DMS 273 treated with DMSO at 0.1 percent for 48 hours (cell line): Measurements from ENCODE around the gene AGBL2.
"Not testable (repeated sequence)": the region's sequence is repeated elsewhere in the genome, so short reads cannot be mapped to it uniquely, and the experiment has no call there.

Experiments used
- DNase-seq: peaks from one replicate; lab custom pipeline; 2025; lab: John Stamatoyannopoulos, UW

AGBL2 gene

DNA sequence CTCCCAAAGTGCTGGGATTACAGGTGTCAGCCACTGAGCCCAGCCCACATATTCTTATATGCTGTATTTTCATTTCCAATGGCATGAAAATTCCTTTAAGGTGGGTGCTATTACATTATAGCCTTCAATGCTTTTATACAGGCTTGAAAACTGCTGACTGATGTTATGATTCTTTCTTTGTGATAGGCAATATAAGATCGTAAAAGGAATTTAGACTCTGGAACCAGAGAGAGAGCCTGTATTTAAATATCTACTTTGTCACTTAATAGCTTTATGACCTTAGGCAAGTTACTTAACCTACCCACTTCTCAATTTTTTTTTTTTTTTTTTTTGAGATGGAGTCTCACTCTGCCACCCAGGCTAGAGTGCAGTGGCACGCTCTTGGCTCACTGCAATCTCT, 26.2 kb downstream of the AGBL2 start:
- no peak for DNase-seq

DNA sequence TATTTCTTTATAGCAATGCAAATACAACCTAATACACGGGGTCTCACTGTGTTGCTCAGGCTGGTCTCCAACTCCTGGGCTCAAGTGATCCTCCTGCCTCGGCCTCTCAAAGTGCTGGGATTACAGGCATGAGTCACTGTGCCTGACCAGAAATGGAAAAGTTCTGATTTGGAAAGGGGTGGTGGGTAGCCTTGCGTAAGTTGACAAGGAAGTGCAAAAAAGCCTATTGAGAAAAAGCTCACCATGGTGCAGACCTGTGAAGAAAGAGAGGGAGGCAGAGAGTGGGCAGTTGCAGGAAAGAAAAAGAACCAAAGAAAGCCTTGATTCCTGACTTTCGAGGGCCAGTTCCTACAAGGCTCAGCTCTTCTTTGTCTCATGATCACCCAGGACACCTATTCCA, 27.1 kb downstream of the AGBL2 start:
- no peak for DNase-seq

DNA sequence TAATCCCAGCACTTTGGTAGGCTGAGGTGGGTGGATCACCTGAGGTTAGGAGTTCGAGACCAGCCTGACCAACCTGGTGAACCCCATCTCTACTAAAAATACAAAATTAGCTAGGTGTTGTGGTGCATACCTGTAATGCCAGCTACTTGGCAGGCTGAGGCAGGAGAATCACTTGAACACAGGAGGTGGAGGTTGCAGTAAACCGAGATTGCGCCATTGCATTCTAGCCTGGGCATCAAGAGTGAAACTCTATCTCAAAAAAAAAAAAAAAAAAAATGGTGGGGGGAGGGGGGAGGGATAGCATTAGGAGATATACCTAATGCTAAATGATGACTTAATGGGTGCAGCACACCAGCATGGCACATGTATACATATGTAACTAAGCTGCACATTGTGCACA, 28.5 kb downstream of the AGBL2 start:
- not testable (repeated sequence) for DNase-seq

DNA sequence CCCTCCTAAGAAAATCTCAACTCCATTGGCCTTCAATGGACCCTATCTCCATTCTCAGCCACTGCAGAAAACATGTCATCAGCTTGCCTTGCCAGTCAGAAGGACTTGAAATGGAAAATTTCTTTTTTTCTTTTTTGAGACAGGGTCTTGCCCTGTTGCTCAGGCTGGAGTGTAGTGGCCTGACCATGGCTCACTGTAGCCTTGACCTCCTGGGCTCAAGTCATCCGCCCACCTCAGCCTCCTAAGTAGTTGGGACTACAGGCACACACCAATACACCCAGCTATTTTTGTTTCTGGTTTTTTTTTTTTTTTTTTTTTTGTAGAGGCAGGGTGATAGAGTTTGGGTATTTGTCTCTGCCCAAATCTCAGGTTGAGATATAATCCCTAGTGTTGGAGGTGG, 29.0 kb downstream of the AGBL2 start:
- DNase-seq = no peak

DNA sequence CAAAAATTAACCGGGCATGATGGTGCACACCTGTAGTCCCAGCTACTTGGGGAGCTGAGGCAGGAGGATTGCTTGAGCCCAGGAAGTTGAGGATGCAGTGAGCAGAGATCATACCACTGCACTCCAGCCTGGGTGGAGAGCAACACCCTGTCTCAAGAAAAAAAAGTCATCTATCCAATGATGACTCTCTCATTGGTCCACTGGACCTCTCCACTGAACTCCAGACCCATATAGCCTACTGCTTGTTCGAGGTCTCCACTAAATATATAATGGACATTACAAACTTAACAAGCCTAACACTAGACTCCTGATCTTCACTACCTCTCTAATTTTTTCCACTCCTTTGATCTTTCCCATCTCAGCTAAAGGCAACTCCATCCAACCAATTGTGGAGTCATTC, 39.3 kb downstream of the AGBL2 start:
- DNase-seq = no peak

DNA sequence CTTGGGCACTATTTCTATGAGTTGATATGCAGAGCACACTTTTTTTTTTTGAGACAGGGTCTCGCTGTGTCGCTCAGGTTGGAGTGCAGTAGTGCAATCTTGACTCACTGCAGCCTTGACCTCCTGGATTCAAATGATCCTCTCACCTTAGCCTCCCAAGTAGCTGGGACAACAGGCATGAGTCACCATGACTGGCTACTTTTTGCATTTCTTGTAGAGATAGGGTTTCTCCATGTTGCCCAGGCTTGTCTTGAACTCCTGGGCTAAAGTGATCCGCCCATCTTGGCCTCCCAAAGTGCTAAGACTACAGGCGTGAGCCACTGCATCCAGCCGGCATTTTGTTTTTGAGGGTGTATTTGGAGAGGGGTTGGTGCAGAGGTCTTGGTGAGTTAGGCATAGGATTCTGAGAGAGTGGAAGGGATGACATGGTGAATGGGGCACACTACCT, 42.9 kb downstream of the AGBL2 start:
- DNase-seq = no peak

DNA sequence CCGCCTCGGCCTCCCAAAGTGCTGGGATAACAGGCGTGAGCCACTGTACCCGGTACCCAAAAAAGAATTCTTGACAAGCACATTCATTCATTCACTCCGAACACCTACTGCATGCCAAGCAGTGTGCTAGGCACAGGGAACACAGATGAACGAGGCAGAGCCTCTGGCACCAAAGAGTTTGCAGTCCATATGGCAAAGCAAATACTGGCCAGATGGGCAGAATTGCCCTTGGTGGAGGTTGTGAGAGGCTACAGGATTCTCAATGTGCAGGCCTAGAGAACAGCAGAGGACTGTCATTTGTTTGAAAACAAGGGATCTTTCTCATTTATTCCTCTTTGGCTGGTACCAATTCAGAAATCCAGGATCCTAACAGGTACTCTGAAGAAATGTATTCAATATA, 45.3 kb downstream of the AGBL2 start:
- peak; percentile 31 for DNase-seq

DNA sequence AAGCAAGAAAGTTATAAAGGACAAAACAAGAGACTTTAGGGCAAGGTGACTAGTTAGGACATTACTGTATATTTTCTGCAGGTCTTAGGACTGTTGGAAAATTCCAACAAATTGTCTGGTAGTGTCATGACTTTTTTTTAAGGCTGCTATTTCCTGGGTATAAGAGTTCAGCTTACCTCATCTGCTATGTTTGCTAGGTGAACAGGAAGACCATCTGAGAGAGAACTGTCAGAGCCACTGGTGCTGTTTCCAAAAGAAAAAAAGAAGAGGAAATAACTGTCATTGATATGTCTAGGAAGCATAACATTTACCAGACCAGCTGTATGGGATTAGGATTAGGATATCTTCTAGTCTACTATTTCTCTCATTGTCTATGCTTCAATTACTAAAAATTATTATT, 46.5 kb downstream of the AGBL2 start:
- DNase-seq = no peak

DNA sequence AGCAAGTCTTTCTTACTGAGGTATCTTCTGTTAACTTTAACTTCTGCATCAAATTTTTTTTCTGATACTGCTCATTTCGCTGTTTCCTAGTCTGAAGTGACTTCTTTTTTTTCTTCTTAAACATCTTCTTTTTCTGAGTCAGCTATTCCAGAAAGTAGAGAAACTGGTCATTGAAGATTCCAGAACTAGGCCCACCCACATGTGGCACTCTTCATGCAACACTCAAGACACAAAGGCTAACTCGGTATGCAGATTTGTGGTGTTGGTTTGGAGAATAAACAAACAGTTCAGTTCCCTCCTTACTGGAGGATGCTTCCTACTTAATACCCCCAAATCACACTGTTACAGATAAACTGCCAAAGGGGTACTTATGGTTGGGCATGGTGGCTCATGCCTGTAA, 47.6 kb downstream of the AGBL2 start:
- no peak for DNase-seq

DNA sequence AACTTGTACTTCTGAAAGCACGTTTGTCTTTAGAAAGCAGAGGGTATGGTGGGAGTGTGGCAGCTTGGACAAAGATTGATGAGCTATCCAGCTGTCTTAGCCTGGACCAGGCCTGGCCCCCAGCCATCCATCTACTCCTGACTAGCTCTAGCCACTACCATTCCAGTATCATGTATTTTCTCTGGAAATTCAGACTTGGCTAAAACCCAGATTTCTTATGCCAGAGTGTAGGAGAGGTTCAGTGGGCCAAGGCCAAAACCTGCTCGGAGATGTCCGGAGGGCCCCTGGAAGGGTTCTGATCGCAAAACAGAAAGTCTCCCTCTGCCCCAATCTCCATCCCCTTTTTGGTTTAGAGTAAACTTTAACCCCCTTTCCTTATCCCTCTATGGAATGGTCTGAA, 48.0 kb downstream of the AGBL2 start:
- DNase-seq = no peak

DNA sequence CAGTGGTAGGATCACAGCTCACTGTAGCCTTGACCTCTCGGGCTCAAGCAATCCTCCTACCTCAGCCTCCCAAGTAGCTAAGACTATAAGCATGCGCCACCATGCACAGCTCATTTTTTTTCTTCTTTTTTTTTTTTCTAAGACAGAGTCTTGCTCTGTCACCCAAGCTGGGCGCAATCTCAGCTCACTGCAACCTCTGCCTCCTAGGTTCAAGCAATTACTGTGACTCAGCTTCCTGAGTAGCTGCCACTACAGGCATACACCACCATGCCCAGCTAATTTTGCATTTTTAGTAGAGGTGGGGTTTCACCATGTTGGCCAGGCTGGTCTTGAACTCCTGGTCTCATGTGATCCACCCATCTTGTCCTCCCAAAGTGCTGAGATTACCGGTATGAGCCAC, 50.2 kb downstream of the AGBL2 start:
- DNase-seq = not testable (repeated sequence)

DNA sequence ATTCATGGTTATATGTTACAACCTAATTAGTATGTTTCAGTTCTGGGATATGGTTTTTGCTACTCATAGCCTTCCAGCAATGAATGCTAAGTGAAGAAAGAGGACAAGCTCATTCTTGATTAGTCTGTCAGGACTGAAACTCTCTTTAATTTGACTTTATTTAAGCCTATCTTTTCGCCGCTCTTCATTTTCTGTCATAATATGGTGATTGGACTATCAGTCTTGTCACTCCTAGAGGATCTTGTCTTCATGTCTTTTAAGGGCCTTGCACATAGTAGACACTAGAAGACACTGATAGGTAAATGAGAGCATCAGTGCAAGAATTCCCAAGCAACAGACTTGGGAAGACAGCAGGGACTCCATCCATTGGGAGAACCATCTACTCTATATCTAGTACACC, 53.9 kb downstream of the AGBL2 start:
- no peak for DNase-seq

DNA sequence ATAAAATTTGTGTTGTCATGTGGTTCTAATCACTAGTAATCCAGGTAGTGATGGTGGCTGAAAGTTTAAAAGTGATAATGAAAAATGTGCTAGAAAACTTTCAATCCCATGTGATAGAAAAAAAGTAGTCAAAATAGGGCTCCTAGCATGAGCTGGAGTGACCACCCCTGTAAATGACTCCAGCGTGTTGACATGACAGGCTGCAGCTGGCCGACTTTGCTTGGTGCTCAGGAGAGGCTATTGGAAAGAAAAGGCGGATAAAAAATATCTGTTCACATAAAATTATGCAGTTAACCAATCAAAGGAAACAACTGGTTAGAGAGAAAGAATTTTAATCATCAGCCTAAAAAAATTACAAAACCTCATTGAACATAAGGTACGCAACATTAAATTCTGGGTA, 55.9 kb downstream of the AGBL2 start:
- no peak for DNase-seq

DNA sequence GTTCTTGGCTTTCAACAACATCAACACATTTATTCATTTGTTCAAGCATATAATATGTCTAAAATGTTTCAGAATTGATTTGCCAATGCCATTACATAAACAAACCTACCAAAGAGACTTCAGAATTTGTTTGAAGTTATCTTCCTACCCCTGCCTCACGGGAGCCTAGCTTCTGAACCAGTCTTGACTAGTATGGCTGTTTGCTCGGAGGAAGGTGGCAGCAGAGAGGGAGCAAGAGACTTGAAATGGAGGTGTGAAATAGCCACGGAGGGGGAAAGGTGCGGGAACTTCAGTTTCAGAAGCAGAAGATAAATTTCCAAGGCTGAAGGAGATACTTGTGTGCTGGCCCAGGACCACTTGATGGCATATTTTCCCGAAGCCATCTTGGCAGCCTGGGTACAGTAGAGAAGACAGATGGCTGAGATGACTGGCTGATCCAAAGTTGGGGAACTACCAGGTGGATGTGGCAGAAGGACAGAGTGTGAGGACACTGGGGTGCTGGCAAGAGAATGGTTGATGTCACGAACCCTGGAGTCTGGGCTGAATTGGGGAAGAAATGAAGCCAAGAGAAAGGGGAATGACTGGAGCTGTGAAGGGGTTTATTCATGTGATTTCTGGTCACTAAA, 58.8 kb downstream of the AGBL2 start:
- no peak for DNase-seq

DNA sequence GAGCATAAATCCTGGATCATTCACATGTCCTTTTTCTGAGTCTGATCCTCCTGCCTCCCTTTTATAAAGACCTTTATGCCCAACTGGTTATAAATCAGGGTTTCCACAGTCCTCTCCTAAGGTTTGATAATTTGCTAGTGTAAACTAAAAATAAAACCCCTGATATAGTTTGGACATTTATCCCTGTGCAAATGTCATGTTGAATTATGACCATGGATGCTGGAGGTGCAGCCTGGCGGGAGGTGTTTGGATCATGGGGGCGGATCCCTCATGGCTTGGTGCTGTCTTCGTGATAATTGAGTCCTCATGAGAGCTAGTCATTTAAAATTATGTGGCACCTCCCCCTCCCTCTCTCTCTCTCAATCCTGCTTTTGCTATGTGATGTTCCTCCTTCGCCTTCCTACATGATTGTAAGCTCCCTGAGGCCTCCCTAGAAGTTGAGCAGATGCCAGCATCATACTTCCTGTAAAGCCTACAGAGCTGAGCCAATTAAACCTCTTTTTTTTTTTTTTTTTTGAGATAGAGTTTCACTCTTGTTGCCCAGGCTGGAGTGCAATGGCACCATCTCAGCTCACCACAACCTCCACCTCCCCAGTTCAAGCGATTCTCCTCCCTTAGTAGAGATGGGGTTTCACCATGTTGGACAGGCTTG, 63.2 kb downstream of the AGBL2 start:
- DNase-seq = no peak

DNA sequence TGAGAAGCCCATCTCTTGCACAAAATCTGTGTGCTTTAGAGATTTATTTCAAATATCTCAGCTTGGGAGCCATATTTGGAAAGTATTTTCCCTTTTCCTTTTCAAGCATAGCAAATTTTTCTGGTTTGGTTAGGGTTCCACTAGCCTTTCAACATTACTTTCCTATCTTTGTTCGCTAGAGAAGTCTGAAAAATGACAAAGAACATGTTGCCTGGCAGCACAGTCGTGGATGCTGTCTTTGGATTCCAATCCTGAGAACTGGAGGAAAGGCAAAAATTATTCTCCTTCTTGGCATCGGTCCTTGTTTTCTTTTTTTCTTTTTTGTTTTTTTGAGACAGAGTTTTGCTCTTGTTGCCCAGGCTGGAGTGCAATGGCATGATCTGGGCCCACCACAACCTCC, 65.9 kb downstream of the AGBL2 start:
- DNase-seq = no peak

DNA sequence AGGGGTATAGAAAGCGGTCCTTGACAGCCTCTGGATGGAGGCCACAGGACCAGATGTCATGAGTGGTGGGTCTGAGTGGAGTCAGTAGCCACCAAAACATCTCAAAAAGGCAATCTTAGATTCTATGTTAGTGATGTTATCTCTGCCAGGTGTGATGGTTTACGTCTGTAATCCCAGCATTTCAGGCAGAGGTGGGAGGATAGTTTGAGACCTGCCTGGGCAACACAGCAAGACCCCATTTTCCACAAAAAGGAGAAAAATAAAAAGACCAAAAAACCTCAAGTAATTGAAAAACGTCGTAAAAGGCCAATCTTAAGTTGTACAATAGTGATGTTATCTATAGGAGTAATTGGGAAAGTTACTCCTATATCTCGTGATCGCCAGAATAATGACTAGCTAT, 69.2 kb downstream of the AGBL2 start:
- DNase-seq = no peak

DNA sequence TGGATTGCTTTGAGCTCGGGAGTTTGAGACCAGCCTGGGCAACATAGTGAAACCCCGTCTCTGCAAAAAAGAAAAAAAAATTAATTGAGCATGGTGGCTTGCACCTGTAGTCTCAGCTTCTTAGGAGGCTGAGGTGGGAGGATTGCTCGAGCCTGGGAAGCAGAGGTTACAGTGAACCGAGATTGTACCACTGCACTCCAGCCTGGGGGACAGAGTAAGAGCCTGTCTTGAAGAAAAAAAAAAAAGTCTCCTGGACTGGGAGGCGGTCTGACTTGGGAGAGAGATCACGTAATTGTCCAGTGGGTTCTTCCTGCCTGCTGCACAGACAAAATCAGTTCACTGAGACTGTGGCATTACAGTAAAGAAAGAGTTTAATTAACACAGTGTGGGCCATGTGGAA, 69.7 kb downstream of the AGBL2 start:
- DNase-seq = no peak

DNA sequence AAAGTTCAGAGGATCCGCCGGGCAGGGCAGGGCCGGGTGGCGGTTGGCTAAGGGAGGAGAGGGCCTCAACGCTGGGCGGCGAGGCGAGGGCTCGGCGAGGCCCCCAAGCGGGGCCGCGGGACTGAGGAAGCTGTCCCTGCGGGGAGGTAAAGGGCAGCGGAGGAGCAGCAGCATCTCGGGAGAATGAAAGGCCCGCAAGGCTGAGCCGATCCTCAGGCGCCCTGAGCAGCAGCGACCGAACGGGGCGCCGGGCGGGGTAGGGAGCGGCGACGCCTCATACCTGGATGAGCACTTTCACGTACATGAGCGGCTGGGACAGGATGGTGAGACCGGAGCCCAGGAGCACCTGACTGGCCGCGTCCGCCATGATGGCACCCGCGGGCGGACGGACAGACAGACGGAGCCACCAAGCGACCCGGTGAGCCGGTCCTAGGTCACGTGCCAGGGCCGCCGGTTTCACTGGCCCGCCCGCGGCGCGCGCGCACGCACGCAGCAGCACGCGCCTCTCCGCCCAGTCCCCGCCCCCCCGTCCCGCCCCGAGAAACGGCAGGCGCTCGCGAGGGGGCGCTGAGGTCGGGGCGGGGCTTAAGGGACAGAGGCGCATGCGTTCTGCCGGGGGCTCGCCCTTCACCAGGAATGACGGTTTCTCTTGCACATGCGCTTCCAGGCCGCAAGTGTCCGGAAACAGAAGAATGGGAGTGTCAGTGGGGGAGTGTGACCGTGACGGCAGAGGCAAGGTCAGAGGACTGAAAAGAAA, 72.9 kb downstream of the AGBL2 start, which contains the start of gene MTCH2:
Gene MTCH2 (minus strand): TSS at position 461 of the 757 bp plus-strand sequence. CDS start 94 bp downstream, at position 367.
- peak; percentile 86 for DNase-seq

DNA sequence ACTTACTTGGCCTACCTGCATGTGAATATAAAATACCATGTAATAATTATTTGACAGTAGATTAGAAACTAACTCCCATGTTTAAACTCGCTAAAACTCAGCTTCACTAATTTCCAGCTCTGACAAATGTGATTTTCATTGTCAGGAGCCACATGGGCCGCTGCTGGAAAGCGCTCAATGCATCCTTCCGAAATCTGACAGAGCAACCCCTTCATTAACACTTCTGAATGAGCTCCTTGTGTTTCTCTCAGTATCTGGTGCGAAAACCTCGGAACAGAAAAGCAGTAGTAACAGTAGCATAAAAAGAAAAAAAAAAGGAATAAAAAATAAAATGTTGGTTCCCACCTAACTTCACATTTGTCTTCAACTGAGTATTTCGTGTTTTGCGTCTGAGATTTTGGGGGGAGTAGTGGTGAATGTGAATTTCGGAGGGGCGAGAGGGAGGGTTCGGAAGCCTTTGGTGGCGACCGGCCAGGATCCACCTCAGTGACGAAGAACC, 73.5 kb downstream of the AGBL2 start:
- no peak for DNase-seq

DNA sequence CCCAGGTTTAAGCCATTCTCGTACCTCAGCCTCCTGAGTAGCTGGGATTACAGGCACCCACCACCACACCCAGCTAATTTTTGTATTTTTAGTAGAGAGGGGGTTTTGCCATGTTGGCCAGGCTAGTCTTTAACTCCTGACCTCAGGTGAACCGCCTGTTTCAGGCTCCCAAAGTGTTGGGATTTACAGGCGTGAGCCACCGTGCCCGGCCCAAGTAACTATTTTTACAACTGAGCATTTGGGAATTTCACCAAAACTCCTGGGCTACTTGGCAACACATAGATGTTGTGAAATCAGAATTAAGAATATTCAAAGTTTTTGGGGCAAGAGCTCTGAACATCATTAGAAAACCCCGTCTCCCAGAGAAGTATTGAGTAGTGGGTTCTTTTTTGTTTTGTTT, 74.7 kb downstream of the AGBL2 start:
- DNase-seq = not testable (repeated sequence)

DNA sequence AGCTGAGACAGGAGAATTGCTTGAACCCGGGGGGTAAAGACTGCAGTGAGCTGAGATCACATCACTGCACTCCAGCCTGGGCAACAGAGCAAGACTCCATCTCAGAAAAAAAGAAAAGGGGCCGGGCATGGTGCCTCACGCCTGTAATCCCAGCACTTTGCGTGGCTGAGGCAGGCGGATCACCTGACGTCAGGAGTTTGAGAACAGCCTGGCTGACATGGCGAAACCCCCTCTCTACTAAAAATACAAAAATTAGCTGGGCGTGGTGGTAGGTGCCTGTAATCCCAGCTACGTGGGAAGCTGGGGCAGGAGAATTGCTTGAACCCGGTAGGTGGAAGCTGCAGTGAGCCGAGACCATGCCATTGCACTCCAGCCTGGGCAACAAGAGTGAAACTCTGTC, 78.8 kb downstream of the AGBL2 start:
- DNase-seq = not testable (repeated sequence)

DNA sequence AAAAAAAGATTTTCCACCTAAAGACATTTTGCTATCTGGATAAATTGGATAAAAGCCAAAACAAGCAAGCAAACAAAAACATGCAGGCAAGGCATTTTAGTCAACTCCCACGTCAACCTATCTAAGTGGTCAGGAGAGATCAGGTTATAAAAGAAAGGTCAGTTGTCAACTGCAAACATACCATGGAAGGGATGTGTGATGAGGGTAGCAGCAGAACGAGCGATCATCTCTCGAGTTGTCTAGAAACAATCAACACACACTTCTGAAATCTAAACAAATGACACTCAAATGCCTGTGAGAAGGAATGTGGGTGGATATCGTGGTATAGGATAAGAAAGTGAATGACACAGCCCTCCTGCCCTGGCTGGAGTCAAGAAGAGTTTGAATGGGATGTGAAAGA, 83.7 kb downstream of the AGBL2 start:
- no peak for DNase-seq
